K562 (cell line): ENCODE data around the gene IL17REL. TPM values are rescaled to one million over a fixed set of nuclear protein-coding genes. Genes with fewer than 3 reads are reported as not detected.

Experiments used
- ATAC-seq: fragments of 200-7000 bp; cut with Tn5 transposase; 3 replicates; pipeline ENCODE4 v1.9.1; 2020; ENCODE audit warnings: moderate library complexity
- BruUV-seq: library from RNA; stranded (reverse); fragments of 400-500 nt; replicated peaks from 2 replicates; lab custom pipeline; 2021; lab: Mats Ljungman, UMichigan
- CTCF ChIA-PET: fragments of 300-600 bp; formaldehyde crosslinking; extraction: SDS; loops from one replicate; lab custom pipeline; 2021; ENCODE audit warnings: low intra/inter-chr PET ratio; lab: Yijun Ruan, JAX
- POLR2A ChIA-PET: fragments of 300-600, 350-650 bp; sonication (Branson Sonifier 250); formaldehyde crosslinking; extraction: SDS; loops from one replicate; lab custom pipeline; 2021; ENCODE audit warnings: antibody characterized with exemption, inconsistent platforms; lab: Yijun Ruan, JAX
- DNase-seq, 4 experiments: peaks; one replicate each; pipeline versions ENCODE4 v3.0.0 to v3.0.0-alpha.2; 2011 to 2018; ENCODE audit warnings: low spot score in 3 of 4, mixed read lengths in 3 of 4; ENCODE audit errors: extremely low read depth in 1 of 4
- FAIRE-seq: peaks from 2 replicates; lab custom pipeline; 2011; peaks lifted over from hg19 to GRCh38; lab: Jason Lieb, UNC
- H2AFZ ChIP-seq: 2 replicates; pipeline ENCODE4 v1.6.0; 2011; ENCODE audit warnings: low read depth, low read length, control low read depth, inconsistent platforms
- H3K27ac ChIP-seq: fragments of 200-600 bp; 3 replicates; pipeline ENCODE4 v1.8.0; 2011; ENCODE audit warnings: low read depth, mild to moderate bottlenecking, control low read depth, inconsistent platforms, low read length, moderate library complexity, mixed read lengths; ENCODE audit errors: extremely low read depth
- H3K27me3 ChIP-seq, 2 experiments: fragments of 300-600 bp in 1 of 2; 2 replicates in 1 of 2; 3 replicates in 1 of 2; pipeline versions ENCODE4 v1.6.0 to v1.8.0; 2011; ENCODE audit warnings: inconsistent platforms in 2 of 2, low read length in 2 of 2, mild to moderate bottlenecking in 1 of 2, mixed read lengths in 1 of 2, moderate library complexity in 1 of 2; ENCODE audit not compliant: control insufficient read depth in 2 of 2, insufficient read depth in 2 of 2
- H3K36me3 ChIP-seq: fragments of 300-600 bp; 3 replicates; pipeline ENCODE4 v1.8.0; 2011; ENCODE audit warnings: mild to moderate bottlenecking, low read length, inconsistent platforms; ENCODE audit not compliant: control insufficient read depth, insufficient read depth
- H3K4me1 ChIP-seq, 2 experiments: fragments of 200-600 bp in 1 of 2; replicated peaks in 1 of 2; 2 replicates in 1 of 2; 3 replicates in 1 of 2; pipeline versions ENCODE4 v1.5.1 to v1.8.0; 2011; ENCODE audit warnings: inconsistent platforms in 2 of 2, low read length in 2 of 2, mild to moderate bottlenecking in 1 of 2, mixed read lengths in 1 of 2, moderate library complexity in 1 of 2; ENCODE audit not compliant: control insufficient read depth in 2 of 2, insufficient read depth in 2 of 2
- H3K4me2 ChIP-seq: 2 replicates; pipeline ENCODE4 v1.6.1; 2011; ENCODE audit warnings: low read length, control low read depth, inconsistent platforms, mixed read lengths; ENCODE audit not compliant: insufficient read depth
- H3K4me3 ChIP-seq: fragments of 200-600 bp; sonication (generic), shearing (Covaris generic); 2 replicates; pipeline ENCODE4 v1.5.1; 2016; ENCODE audit warnings: control low read depth, inconsistent platforms
- H3K79me2 ChIP-seq: fragments of 200-600 bp; 3 replicates; pipeline ENCODE4 v1.8.0; 2011; ENCODE audit warnings: low read length, inconsistent platforms; ENCODE audit not compliant: control insufficient read depth, insufficient read depth
- H3K9ac ChIP-seq, 2 experiments: 2 replicates each; pipeline versions ENCODE4 v1.6.0 to v1.6.1; 2011; ENCODE audit warnings: low read depth in 2 of 2, low read length in 2 of 2, control low read depth in 1 of 2, inconsistent platforms in 1 of 2, mild to moderate bottlenecking in 1 of 2, mixed read lengths in 1 of 2; ENCODE audit not compliant: insufficient read depth in 1 of 2
- H3K9me1 ChIP-seq: one replicate; pipeline ENCODE4 v1.6.0; 2011; ENCODE audit warnings: inconsistent platforms, mild to moderate bottlenecking, low read length, moderate library complexity; ENCODE audit not compliant: control insufficient read depth, insufficient read depth
- H3K9me3 ChIP-seq: replicated peaks from 2 replicates; pipeline ENCODE4 v1.5.1; 2011; ENCODE audit warnings: low read depth, low read length, inconsistent platforms; ENCODE audit not compliant: control insufficient read depth, insufficient read depth
- H4K20me1 ChIP-seq: replicated peaks from 2 replicates; pipeline ENCODE4 v1.6.1; 2011; ENCODE audit warnings: low read length, inconsistent platforms, mixed read lengths; ENCODE audit not compliant: control insufficient read depth, insufficient read depth
- NFRKB ChIP-seq: fragments of 450-650 bp; IDR thresholded peaks from 2 replicates; pipeline ENCODE4 v1.6.1; 2016; ENCODE audit warnings: low read depth
- POLR3G ChIP-seq: IDR thresholded peaks from 2 replicates; pipeline ENCODE4 v1.6.1; 2011; ENCODE audit not compliant: insufficient read length, insufficient replicate concordance; ENCODE audit errors: extremely low read depth
- RFX5 ChIP-seq: IDR thresholded peaks from 2 replicates; pipeline ENCODE4 v1.6.1; 2011; ENCODE audit warnings: low read depth, mild to moderate bottlenecking, improper control_type of control experiment, low read length
- SAFB ChIP-seq: fragments of 200-400 bp; formaldehyde crosslinking; IDR thresholded peaks from 2 replicates; pipeline ENCODE4 v1.6.1; 2017; ENCODE audit warnings: low read depth, low read length, borderline replicate concordance
- WGBS: fragments of 100-300 bp; shearing (Covaris generic); methylation state at CpG from one replicate; pipeline ENCODE4 v1.1.6; 2016; ENCODE audit warnings: low coverage, mixed read lengths; ENCODE audit not compliant: insufficient coverage; ENCODE audit errors: missing lambda C conversion rate; 5-methylcytosine and 5-hydroxymethylcytosine counted together
- in situ Hi-C: fragments of 300-500 bp; cut with MboI; formaldehyde crosslinking; loops from 4 replicates; pipeline ENCODE4 v1.15.0; 2018; ENCODE audit warnings: inconsistent platforms, mixed read lengths
- intact Hi-C: fragments of 100-400 bp; cut with micrococcal nuclease; formaldehyde crosslinking; loops from 2 replicates; pipeline ENCODE4 v1.14.2; 2022
- polyA plus RNA-seq, 8 experiments: library from polyadenylated mRNA; depleted of rRNA in 4 of 8; stranded (reverse) in 5 of 8; unstranded in 3 of 8; fragments of >200 nt; fragmentation: Nextera tagmentation in 2 of 8; fragmentation: Illumina TruSeq in 1 of 8; extraction: Ambion mirVana in 2 of 8; extraction: Trizol in 1 of 8; gene quantifications; 2 replicates each; pipeline versions ENCODE4 v1.2.1 to v1.2.3, GENCODE V29; 2011 to 2014; ENCODE audit warnings: inconsistent platforms in 1 of 8, missing spikeins in 1 of 8
- total RNA-seq, 7 experiments: library from RNA; depleted of rRNA in 6 of 7; stranded (reverse); fragments of >200 nt in 6 of 7; fragmentation: Illumina TruSeq in 2 of 7; extraction: Trizol in 2 of 7; gene quantifications; 2 replicates each; pipeline versions ENCODE4 v1.2.1 to v1.2.3, GENCODE V29; 2011 to 2021; ENCODE audit warnings: low replicate concordance in 1 of 7
- TF ChIP-seq, protein P1 (sequence below), 3 experiments: fragments of 200-800 bp in 1 of 3; sonication (Bioruptor generic) in 1 of 3; sonication (generic) in 1 of 3; formaldehyde crosslinking in 1 of 3; IDR thresholded peaks; 2 replicates each; pipeline versions ENCODE4 v1.6.1 to v1.8.0; 2016 to 2022; ENCODE audit warnings: mild to moderate bottlenecking in 2 of 3, missing compliant biosample characterization in 2 of 3, missing genetic modification characterization in 2 of 3, missing genetic modification reagents in 1 of 3

The IL17REL gene
- total and polyA plus RNA-seq, 9 of the 15 experiments (the other 6 are each of a cell fraction or from before 2014, with no cell fraction given) = 0.05 to 0.42 (median 0.11) TPM; not detected in 4

DNA sequence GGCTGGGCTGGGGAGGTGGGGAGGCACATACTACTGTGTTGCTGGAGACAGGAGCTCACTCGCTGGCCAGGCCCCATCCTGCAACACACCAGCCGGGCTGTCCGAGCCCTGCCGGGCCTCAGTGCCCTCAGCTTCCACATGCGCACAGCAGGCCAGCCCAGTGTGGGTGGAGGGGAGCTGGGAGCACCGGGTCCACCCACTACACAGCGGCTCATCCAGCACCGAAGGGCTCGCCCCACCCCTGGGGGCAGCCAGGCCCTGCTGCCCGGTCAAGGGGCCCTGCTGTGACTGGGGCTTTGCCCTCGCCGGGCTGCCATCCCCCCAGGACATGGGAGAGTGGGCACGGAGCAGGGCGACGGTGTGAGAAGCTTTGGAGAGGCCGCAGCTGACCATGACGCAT, 36.3 kb upstream of the IL17REL start:
- no TSS peak for BruUV-seq
- in situ Hi-C loops = no loop called here
- H3K9ac ChIP-seq = no peak overlapping the region; a peak in 1 of 4 replicates
- H3K27ac ChIP-seq = no peak overlapping the region
- peaks cover 4 to 53% of the 10 kb centered on the region in 2 experiments; a peak in 3 of 5 replicates for H3K27me3 ChIP-seq
- no peak for ATAC-seq
- no peak overlapping the region for H3K4me2 ChIP-seq
- CTCF ChIA-PET = no interaction called here
- H3K79me2 ChIP-seq = no peaks in the 10 kb centered on the region
- no peak overlapping the region for H2AFZ ChIP-seq
- no peak overlapping the region for H3K4me3 ChIP-seq
- no peak for DNase-seq
- H3K9me1 ChIP-seq = no peaks in the 10 kb centered on the region
- H3K9me3 ChIP-seq = no peaks in the 10 kb centered on the region
- WGBS = 21% methylated on average over 12 of the region's 17 CpGs
- intact Hi-C loops = no loop called here
- H3K4me1 ChIP-seq = peaks cover 0 to 38% of the 10 kb centered on the region in 2 experiments; a peak in 2 of 5 replicates
- H4K20me1 ChIP-seq = no peaks in the 10 kb centered on the region
- TF ChIP-seq RFX5 = no peak
- TF ChIP-seq NFRKB = no peak
- no peak for TF ChIP-seq POLR3G
- TF ChIP-seq, protein P1, sequence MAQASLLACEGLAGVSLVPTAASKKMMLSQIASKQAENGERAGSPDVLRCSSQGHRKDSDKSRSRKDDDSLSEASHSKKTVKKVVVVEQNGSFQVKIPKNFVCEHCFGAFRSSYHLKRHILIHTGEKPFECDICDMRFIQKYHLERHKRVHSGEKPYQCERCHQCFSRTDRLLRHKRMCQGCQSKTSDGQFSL (CRISPR knock-in tag; IDR thresholded peaks at IDR 0.05) = no peak
- TF ChIP-seq, protein P1 (tag; IDR thresholded peaks at IDR 0.05) = no peak
- TF ChIP-seq SAFB = no peak
- TF ChIP-seq, all 486 proteins: peak for 0
- no peak for FAIRE-seq
- POLR2A ChIA-PET = interaction anchor here (0.7 kb wide), 1 partner anchor 226 kb away, joined by 3 read pairs; no protein-coding TSS in a partner anchor
- no peaks in the 10 kb centered on the region for H3K36me3 ChIP-seq
